NCI-H146 treated with DMSO at 0.1 percent for 48 hours (cell line): ENCODE measurements around the gene PLTP.
"Not testable (repeated sequence)": the region's sequence is repeated elsewhere in the genome, so short reads cannot be mapped to it uniquely, and the experiment has no call there.

Experiments used
- DNase-seq: peaks from one replicate; lab custom pipeline; 2025; ENCODE audit not compliant: unreplicated experiment; lab: John Stamatoyannopoulos, UW

Gene PLTP

GRCh38 chr20:45901332-45901731, 10.6 kb downstream of the PLTP start:
- not testable (repeated sequence) for DNase-seq

DNA sequence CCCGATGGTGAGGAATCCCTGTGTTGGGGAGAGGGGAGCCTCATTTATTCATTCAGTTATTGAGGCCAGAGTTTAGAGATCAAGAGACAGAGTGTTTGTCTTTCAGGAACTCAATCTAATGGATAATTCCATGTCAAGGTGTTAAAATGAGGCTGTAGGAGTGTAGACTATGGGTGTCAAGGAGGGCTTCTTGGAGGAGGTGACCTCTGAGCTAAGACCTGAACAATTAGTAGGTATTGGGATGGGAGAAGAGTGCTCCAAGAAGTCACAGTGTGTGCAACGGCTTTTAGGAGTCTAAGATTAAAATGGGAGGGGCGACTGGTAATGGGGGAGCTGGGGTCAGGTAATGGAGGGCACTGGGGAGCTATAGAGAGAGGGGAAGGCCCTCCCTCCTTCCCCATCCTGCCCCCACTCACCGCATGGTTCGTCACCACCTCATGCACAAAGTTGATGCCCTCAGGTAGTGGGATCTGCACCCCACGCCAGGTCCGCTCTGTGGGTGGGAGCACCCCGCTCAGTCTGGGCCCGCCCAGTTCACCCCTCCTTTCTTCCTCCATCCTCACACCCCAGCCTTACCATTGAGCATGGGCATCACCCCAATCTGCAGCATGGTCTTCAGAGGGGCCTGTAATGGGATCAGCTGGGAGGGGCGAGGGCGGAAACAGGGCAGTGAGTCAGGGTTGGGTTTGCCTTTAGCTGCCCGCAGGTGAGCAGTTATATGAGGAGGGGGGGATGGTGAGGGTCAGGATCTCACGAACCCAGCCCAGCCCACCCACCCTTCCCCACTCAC, 12.7 kb downstream of the PLTP start:
- DNase-seq: no peak

DNA sequence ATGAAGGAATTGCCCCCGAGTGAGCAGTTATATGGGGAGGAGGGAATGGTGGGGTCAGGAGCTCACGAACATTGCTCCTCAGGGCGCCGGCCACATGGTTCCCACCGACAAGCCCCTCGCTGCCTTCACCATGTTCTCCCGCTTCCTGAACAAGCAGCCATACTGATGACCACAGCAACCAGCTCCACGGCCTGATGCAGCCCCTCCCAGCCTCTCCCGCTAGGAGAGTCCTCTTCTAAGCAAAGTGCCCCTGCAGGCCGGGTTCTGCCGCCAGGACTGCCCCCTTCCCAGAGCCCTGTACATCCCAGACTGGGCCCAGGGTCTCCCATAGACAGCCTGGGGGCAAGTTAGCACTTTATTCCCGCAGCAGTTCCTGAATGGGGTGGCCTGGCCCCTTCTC, 13.7 kb downstream of the PLTP start:
- no peak for DNase-seq

DNA sequence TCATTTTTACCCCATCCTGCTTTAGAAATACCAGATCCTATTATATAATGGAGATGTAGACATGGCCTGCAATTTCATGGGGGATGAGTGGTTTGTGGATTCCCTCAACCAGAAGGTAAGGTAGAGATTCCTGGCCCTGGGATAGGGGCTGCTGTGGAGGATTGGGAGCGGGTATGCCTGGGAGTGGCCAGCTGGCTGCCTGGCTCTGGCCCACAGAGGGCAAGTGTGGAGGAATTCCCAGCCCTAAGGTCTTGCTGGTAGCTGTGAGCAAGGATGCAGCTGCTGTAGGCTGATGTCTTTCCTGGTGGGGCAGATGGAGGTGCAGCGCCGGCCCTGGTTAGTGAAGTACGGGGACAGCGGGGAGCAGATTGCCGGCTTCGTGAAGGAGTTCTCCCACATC, 14.3 kb downstream of the PLTP start:
- no peak for DNase-seq

DNA sequence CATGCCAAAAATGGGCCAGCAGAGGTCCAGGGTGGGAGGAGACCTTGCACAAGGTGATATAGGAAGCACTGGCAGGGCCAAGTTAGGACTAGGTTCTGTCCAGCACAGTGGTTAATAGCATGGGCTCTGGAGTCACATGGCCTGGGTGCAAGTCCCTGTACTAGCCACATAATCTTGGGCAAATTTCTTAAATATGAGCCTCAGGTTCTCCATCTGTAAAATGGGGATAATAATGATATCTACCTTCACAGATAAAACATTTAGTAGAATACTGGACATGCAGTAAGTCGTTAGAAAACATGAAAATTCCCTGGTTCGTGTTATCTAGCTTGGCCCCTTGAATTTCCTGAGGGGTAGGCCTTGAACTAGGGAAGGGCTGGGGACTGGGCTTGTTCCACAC, 14.7 kb downstream of the PLTP start:
- no peak for DNase-seq

GRCh38 chr20:45896641-45897161, 15.3 kb downstream of the PLTP start:
- no peak for DNase-seq

DNA sequence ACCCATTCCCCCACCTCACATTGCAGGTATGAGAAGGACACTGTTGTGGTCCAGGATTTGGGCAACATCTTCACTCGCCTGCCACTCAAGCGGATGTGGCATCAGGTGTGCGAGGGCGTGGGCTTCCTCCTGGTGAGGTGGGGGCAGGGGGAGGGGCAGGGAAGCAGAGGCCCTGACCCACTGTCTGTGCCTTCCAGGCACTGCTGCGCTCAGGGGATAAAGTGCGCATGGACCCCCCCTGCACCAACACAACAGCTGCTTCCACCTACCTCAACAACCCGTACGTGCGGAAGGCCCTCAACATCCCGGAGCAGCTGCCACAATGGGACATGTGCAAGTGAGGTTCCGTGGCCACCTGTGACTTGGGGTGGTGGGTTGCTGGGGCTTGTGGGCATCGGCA, 17.2 kb downstream of the PLTP start:
- no peak for DNase-seq

DNA sequence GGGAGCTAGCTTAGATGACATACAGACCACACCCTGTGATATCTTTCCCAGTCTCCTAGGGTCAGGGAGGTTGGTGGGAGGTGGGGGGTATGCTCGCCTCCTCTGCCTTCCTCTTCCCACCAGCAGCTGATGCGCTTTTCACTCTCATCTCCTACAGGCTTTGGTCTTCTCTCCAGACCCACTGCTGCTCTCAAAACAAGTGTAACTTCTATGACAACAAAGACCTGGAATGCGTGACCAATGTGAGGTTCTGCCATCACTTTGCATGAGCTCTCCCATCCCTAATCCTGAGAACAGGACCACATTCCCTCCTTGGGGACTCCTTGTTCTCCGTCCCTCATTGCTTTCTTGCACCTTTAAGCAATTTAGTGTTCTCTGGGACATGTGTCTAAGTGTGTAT, 18.1 kb downstream of the PLTP start:
- DNase-seq: no peak

DNA sequence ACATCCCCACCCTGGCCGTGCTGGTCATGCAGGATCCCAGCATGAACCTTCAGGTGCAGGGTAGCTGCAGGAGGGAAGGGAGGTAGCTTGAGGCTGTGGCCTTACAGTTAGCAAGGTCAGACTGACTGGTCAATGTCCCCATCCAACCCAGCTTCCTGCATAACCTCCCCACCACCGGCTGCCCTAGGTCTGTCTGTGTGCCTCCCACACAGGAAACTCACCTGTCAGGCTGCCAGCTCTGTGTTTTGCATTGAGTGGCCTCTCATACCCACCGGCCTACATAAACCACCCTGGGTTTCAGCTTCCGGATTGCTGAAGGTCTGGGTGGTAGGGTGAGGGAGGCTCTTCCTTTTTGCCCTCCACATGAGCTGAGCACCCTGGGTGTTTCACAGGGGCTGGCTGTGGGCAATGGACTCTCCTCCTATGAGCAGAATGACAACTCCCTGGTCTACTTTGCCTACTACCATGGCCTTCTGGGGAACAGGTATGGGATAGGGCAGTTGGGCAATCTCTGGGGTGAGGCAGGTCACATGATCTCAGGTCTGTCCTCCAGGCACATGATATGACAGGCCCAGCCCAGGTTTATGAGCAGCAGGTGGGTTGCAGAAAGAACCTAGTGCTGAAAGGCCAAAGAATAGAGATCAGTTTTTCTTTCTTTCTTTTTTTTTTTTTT, 19.0 kb downstream of the PLTP start:
- DNase-seq: no peak

DNA sequence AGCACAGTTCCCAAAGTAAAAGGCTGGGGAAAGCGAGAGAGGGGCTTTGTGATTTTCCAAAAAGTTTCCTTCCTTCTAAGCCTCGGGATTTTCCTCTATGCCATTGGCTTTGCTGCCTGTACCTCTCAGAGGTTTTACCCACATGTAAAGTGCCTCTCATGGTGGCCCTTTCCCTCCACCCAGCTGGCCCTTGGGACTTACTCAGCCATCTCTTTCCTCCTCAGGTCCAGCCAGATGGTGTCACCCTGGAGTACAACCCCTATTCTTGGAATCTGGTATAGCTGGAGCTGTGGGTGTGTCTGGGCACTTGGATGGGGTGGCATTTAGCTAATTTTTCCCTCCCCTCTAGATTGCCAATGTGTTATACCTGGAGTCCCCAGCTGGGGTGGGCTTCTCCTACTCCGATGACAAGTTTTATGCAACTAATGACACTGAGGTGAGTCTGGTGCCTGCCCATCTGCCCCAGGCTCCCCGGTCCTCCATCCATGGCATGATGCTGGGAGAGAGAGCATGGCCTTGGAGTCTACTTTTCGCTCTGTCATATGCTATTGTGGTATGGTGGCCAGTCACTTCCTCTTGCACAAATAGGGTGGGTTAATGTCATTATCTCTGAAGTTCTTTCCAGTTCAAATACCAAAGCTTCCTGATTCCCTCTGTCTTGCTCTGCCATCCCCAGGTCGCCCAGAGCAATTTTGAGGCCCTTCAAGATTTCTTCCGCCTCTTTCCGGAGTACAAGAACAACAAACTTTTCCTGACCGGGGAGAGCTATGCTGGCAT, 19.7 kb downstream of the PLTP start:
- DNase-seq: no peak

DNA sequence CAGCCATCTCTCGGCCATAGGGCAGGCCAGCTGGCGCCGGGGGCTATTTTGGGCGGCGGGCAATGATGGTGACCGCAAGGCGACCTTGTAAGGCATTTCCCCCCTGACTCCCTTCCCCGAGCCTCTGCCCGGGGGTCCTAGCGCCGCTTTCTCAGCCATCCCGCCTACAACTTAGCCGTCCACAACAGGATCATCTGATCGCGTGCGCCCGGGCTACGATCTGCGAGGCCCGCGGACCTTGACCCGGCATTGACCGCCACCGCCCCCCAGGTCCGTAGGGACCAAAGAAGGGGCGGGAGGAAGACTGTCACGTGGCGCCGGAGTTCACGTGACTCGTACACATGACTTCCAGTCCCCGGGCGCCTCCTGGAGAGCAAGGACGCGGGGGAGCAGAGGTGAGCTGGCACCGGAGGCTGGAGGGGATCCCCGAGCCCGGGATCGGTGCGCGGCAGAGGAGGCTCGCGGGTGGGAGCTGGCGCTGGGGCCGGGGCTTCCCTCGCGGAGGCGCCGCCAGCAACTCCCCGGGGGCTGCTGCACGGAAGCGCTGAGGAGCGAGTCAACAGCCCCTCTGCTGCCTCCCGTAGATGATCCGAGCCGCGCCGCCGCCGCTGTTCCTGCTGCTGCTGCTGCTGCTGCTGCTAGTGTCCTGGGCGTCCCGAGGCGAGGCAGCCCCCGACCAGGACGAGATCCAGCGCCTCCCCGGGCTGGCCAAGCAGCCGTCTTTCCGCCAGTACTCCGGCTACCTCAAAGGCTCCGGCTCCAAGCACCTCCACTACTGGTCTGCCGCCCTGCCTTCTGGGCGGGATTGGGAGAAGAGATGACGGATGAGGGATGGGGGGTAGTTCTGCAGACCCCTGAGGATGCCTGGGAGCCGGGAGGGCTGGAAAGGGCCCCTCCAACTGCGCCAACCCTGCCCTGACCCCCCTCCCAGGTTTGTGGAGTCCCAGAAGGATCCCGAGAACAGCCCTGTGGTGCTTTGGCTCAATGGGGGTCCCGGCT, 20.7 kb downstream of the PLTP start, which contains the start of the genes CTSA and NEURL2:
CTSA (plus strand) TSS at position 351 of the 999 bp plus-strand sequence; CDS start at position 585, 234 bp downstream.
NEURL2 (minus strand) TSS at position 224 of the 999 bp plus-strand sequence; CDS start at position 7, 217 bp downstream.
- peak; percentile 87 for DNase-seq

DNA sequence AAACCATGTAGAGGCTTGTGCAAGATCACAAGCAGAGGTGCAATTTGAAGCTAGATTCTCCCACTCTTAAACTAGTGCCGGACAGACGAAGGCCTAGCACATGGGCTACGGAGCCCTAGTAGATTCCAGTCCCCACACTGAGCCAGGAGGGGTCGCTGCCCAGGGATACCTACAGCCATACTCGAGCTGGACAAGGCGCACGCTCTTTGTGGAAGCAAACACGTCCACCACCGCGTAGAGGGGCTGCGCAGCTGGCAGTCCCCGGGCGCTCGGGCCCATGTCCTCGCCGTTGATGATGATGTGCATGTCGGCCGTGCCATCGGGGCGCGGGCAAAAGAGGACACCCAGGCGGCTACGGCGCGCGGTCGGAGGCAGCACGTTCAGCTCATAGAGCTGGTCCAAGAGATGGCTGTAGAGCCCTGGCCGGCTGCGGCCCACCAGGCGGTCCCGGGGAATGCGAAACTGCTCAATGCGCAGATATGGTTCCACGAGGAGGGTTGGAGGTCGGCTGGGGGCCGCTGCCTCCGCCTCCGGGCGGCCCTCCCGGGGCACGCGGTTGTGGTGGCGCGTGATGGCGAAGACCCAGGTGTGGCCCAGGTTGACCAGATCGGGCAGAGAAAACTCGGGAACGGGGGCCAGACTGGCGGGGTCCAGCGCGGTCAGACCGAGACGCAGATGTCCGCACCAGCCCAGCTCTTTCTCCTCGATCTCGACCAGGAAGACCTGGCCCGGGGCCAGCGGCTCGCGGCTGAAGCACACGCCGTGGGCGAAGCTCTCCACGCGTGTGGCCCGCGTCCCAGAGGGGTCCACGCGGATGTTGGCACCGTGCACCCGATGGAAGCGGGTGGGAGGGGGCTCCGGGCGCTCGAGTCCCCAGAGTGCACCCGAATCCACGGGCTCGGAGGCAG, 21.6 kb downstream of the PLTP start:
- peak; percentile 75 for DNase-seq

DNA sequence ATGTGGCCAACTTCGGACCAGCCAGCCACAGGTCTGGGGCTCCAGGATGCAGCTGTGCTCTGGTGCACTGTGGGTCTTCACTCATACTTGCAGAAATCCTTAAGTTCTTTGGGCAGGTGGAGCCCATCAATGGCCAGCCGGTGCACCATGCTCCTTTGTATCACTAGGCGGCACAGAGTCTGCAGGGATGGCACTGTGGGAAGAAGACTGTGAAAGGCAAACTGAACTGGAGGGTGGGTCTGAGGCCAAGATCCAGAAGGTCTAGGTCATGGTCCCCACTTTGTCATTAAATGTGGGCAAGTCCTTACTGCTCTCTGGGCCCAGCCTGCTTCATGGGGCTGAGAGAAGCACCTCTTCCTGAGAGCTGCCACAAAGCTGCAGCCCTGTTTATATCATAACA, 23.3 kb downstream of the PLTP start:
- no peak for DNase-seq

- DNase-seq: no peak
These were observed 24.6 kb downstream of the PLTP start, which contains the start of gene SPATA25 for GRCh38 chr20:45887346-45887715. TSS of gene SPATA25 (minus strand) at chr20:45887622. CDS start at chr20:45887590, 32 bp downstream.

GRCh38 chr20:45886590-45887345, 25.2 kb downstream of the PLTP start:
- DNase-seq: no peak

DNA sequence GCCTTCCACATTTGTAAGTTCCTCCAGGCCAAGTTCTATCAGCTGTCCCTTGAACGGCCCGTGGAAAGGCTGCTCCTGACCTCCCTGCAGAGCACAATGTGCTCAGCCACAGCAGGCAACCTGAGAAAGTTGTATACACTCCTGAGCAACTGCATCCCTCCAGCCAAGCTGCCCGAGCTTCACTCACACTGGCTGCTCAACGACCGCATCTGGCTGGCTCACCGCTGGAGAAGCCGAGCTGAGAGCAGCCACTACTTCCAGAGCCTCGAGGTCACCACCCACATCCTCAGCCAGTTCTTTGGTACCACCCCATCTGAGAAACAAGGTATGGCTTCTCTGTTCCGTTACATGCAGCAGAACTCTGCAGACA, 28.9 kb downstream of the PLTP start:
- no peak for DNase-seq

GRCh38 chr20:45882469-45883099, 29.4 kb downstream of the PLTP start:
- DNase-seq: no peak
